ENCODE data around the gene CMTM4.
"Not testable (repeated sequence)": the region's sequence is repeated elsewhere in the genome, so short reads cannot be mapped to it uniquely, and the experiment has no call there.

The CMTM4 gene

GRCh38 chr16:66641387-66641786 lies 55.2 kb downstream of the CMTM4 start:
- DNase-seq (ENCODE audit: low read depth in 2 of 2) = no peak

DNA sequence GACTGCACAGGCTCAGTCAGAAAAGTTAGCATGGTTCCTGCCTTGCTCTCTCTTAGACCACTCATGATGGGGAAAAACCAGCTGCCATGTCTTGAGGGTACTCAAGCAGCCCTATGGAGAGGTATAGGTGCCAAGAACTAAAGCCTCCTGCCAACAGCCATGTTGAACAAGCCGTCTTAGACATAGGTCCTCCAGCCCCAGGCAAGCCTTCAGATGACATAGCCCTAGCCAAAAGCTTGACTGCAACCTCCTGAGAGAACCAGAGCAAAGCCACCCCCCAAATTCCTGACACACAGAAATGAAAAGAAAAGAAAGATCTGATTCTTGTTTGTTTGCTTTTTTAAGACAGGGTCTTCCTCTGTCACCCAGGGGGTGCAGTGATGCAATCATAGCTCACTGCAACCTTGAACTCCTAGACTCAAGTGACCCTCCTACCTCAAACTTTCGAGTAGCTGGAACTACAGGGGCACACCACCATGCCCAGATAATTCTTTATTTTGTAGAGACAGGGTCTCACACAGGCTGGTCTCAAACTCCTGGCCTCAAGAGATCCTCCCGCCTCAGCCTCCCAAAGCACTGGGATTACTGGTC lies 55.7 kb downstream of the CMTM4 start:
- no peak for DNase-seq (ENCODE audit: low read depth in 2 of 2)

DNA sequence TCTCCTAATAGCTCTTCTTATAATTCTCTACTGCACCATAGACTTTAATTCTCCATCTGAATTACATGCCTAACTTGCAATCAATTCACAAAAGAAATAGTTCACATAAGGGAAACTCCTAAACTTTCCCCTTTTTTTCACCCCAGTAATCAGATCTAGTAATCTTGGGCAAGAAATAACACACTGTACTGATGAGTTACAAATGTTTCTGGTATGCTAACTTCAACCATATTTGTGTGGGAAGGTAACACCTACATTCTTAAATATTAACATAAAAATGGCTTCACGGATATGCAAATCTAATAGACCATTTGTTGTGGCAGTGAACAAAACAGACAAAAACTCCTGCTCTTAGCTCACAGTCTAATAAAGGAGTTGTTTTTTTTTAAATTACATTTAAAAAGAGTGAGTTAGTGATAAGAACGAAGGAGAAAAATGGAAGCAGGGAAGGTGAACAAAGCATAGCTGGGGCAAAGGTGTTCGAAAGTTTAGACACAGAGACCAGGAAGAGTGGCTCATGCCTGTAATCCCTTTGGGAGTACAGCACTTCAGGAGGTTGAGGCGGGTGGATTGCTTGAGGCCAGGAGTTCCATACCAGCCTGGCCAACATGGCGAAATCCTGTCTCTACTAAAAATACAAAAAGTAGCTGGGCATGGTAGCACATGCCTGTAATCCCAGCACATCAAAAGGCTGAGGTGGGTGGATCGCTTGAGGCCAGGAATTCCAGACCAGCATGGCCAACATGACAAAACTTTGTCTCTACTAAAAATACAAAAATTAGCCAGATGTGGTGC lies 57.3 kb downstream of the CMTM4 start:
- no peak for DNase-seq (ENCODE audit: low read depth in 2 of 2)

DNA sequence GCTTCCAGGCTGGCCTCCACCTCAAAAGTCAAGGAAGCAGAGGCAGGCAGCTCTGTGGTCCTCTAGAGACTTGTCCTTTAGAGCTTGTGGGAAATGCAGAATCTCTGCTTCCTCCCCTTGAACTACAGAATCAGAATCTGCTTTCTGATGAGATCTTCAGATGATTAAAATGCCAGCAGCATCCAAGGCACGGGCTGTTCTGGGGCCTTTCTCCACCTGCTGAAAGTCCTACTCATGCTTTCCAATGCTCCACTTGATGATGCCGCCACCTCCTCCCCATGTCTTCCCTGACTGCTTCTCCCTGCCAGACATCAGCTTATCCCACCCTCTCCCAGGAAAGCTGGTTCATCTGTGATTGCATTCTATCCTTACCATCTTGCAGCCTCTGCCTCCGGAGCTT lies 58.7 kb downstream of the CMTM4 start:
- DNase-seq (ENCODE audit: low read depth in 2 of 2) = no peak

DNA sequence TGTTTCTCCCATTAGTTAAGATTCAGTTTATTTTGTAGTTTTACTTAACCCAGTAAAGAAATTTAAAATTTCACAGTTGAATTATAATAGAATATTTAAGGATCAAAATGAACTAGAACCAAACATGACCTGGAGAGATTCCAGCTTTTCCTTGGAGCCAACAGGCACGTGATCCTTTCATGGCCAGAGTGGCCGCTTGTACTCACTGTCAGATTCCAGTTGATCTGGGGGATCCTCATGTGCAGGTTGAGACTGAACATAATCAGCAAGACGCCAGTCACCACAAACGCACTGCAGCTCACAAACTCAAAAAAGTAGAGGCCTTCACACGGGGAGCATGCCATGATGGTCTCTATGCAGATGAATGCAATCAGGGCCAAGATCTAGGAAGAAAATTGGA lies 60.3 kb downstream of the CMTM4 start:
- DNase-seq (ENCODE audit: low read depth in 2 of 2) = no peak

- no peak for DNase-seq (ENCODE audit: low read depth in 2 of 2)
Measured at GRCh38 chr16:66635406-66635805, 61.1 kb downstream of the CMTM4 start.

GRCh38 chr16:66634527-66635196 lies 61.9 kb downstream of the CMTM4 start:
- no peak for DNase-seq (ENCODE audit: low read depth in 2 of 2)

DNA sequence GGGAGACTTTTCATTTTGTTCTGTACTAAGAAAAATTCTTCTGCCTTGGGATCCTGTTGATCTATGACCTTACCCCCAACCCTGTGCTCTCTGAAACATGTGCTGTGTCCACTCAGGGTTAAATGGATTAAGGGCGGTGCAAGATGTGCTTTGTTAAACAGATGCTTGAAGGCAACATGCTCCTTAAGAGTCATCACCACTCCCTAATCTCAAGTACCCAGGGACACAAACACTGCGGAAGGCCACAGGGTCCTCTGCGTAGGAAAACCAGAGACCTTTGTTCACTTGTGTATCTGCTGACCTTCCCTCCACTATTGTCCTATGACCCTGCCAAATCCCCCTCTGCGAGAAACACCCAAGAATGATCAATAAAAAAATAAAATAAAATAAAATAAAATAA lies 65.0 kb downstream of the CMTM4 start:
- DNase-seq (ENCODE audit: low read depth in 2 of 2) = not testable (repeated sequence)

GRCh38 chr16:66630561-66631260 lies 65.8 kb downstream of the CMTM4 start:
- not testable (repeated sequence) for DNase-seq (ENCODE audit: low read depth in 2 of 2)

DNA sequence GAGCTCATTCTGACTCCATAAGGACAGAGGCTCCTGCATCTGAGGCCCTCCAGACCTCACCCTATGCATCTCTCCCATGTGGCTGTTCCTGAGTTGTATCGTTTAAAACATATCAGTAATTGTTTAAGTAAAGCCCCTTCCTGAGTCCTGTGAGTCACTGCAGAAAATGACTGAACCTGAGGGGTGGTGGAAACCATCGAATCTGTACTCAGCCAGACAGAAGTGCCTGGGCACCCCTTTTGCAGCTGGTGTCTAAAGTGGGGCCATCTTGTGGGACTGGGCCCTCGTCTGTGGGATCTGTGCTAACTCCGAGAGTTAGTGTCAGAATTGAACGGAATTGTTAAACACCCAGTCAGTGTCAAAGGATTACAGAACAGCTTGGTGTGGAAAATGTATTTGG lies 66.7 kb downstream of the CMTM4 start:
- no peak for DNase-seq (ENCODE audit: low read depth in 2 of 2)

GRCh38 chr16:66627611-66628378 lies 68.7 kb downstream of the CMTM4 start:
- DNase-seq (ENCODE audit: low read depth in 2 of 2) = not testable (repeated sequence)

GRCh38 chr16:66623755-66624154 lies 72.8 kb downstream of the CMTM4 start:
- DNase-seq (ENCODE audit: low read depth in 2 of 2) = no peak

GRCh38 chr16:66622863-66623262 lies 73.7 kb downstream of the CMTM4 start:
- no peak for DNase-seq (ENCODE audit: low read depth in 2 of 2)

GRCh38 chr16:66621973-66622372 lies 74.6 kb downstream of the CMTM4 start:
- DNase-seq (ENCODE audit: low read depth in 2 of 2) = no peak

GRCh38 chr16:66620429-66620795 lies 76.1 kb downstream of the CMTM4 start:
- no peak for DNase-seq (ENCODE audit: low read depth in 2 of 2)

- DNase-seq (ENCODE audit: low read depth in 2 of 2) = no peak
Measured at GRCh38 chr16:66619534-66620428, 76.8 kb downstream of the CMTM4 start.

- DNase-seq (ENCODE audit: low read depth in 2 of 2) = no peak
Measured at GRCh38 chr16:66618588-66619375, 77.8 kb downstream of the CMTM4 start.

GRCh38 chr16:66617728-66618127 lies 78.8 kb downstream of the CMTM4 start:
- DNase-seq (ENCODE audit: low read depth in 2 of 2) = no peak

DNA sequence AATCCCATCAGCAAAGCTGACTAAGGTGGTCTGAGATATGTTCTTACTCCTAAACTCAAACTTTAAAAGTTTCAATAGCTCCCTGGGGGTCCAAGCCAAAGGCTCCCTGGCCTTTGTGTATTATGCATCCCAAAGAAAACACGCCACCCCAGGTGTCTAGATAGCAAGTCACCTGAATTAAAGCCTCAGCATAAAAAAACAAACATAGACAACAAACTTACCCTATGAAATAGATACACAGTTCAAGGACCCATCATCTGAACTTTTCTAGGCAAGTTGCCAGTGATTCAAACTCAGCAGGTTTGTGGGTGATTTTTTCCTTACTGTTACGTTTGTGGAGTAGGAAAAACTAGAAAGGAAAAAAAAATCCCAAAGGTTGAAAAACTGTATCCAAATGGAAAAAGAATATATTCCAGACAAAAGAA lies 79.5 kb downstream of the CMTM4 start:
- no peak for DNase-seq (ENCODE audit: low read depth in 2 of 2)

DNA sequence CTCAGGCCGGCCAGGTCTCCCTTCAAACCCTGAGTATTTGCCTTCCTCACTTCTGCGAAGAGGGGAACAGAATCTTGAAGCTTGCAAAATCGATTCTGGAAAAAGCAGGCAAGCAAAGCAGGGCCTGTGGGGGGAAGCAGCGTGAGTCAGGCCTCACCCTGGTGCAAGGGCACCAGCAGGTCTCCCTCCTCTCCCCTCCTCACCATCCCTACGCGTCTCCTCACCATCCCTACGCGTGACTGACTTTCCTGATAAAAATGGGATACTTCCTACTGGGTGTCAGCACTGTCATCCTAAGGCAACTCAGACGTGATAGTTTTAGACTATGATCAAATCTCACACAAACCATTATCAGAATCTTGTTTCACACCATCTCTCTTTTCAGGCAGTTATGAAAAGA lies 80.0 kb downstream of the CMTM4 start:
- DNase-seq (ENCODE audit: low read depth in 2 of 2) = no peak
